ENCODE measurements around the gene PCDHA9.
"Not testable (repeated sequence)": the region's sequence is repeated elsewhere in the genome, so short reads cannot be mapped to it uniquely, and the experiment has no call there.

The PCDHA9 gene, protein sequence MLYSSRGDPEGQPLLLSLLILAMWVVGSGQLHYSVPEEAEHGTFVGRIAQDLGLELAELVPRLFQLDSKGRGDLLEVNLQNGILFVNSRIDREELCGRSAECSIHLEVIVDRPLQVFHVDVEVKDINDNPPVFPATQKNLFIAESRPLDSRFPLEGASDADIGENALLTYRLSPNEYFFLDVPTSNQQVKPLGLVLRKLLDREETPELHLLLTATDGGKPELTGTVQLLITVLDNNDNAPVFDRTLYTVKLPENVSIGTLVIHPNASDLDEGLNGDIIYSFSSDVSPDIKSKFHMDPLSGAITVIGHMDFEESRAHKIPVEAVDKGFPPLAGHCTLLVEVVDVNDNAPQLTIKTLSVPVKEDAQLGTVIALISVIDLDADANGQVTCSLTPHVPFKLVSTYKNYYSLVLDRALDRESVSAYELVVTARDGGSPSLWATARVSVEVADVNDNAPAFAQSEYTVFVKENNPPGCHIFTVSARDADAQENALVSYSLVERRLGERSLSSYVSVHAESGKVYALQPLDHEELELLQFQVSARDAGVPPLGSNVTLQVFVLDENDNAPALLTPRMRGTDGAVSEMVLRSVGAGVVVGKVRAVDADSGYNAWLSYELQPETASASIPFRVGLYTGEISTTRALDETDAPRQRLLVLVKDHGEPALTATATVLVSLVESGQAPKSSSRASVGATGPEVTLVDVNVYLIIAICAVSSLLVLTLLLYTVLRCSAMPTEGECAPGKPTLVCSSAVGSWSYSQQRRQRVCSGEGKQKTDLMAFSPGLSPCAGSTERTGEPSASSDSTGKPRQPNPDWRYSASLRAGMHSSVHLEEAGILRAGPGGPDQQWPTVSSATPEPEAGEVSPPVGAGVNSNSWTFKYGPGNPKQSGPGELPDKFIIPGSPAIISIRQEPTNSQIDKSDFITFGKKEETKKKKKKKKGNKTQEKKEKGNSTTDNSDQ

DNA sequence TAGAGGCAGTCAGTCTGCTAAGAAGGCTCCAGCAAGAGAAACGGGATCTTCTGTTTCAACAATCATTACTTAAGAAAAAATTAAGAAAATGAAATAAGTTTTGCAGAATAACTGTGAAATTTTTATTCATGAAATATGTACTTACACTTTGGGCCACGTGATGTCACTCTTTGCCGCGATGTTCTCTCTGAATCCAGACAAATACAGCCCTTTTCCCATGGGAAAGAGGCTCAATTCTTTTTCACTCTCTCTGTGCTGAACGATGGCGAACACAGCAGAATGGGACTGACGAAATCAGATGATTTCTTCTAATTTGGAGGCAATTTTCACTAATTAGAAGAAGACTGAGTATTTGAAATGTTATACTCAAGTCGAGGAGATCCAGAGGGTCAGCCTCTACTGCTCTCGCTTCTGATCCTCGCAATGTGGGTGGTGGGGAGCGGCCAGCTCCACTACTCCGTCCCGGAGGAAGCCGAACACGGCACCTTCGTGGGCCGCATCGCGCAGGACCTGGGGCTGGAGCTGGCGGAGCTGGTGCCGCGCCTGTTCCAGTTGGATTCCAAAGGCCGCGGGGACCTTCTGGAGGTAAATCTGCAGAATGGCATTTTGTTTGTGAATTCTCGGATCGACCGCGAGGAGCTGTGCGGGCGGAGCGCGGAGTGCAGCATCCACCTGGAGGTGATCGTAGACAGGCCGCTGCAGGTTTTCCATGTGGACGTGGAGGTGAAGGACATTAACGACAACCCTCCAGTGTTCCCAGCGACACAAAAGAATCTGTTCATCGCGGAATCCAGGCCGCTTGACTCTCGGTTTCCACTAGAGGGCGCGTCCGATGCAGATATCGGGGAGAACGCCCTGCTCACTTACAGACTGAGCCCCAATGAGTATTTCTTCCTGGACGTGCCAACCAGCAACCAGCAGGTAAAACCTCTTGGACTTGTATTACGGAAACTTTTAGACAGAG lies at the start of gene PCDHA9:
Gene PCDHA9, plus strand, starts transcription at position 244 of the 964 bp plus-strand sequence. Its CDS starts 114 bp downstream, at position 358.
- DNase-seq = not testable (repeated sequence)

DNA sequence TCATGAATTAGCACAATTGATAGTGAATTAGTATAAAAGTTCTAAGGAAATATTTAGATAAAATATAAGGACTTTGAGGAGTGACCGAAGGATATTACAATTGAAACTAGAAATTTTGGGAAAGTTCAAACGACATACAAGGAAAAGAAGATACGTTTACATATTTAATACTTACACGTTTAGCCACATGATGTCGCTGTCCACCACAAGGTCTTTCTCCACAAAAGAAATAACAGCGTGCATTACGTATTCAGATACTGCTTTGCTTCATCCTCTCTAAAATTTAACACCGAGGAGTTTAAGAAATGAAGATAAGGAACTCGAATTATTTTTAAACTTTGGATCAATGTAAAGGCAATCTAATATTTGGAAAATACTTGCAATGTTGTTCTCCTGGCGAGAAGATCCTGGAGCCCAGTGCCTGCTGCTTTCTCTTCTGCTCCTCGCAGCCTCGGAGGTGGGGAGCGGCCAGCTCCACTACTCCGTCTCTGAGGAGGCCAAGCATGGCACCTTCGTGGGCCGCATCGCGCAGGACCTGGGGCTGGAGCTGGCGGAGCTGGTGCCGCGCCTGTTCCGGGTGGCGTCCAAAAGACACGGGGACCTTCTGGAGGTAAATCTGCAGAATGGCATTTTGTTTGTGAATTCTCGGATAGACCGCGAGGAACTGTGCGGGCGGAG lies 47.2 kb upstream of the PCDHA9 start, which contains the start of gene PCDHA3:
Gene PCDHA3, plus strand, starts transcription at position 242 of the 678 bp plus-strand sequence.
- DNase-seq = no peak

DNA sequence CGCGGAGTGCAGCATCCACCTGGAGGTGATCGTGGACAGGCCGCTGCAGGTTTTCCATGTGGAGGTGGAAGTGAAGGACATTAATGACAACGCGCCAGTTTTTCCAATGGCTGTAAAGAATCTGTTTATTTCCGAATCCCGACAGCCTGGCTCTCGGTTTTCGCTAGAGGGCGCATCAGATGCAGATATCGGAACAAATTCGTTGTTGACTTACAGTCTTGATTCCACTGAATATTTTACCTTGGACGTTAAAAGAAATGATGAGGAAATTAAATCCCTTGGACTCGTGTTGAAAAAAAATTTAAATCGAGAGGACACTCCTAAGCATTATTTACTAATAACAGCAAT lies 46.7 kb upstream of the PCDHA9 start:
- DNase-seq = no peak

DNA sequence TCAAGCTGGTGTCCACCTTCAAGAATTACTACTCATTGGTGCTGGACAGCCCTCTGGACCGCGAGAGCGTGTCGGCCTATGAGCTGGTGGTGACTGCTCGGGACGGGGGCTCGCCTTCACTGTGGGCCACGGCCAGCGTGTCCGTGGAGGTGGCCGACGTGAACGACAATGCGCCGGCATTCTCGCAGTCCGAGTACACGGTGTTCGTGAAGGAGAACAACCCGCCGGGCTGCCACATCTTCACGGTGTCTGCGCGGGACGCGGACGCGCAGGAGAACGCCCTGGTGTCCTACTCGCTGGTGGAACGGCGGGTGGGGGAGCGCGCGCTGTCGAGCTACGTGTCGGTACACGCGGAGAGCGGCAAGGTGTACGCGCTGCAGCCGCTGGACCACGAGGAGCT lies 45.8 kb upstream of the PCDHA9 start:
- DNase-seq = not testable (repeated sequence)

DNA sequence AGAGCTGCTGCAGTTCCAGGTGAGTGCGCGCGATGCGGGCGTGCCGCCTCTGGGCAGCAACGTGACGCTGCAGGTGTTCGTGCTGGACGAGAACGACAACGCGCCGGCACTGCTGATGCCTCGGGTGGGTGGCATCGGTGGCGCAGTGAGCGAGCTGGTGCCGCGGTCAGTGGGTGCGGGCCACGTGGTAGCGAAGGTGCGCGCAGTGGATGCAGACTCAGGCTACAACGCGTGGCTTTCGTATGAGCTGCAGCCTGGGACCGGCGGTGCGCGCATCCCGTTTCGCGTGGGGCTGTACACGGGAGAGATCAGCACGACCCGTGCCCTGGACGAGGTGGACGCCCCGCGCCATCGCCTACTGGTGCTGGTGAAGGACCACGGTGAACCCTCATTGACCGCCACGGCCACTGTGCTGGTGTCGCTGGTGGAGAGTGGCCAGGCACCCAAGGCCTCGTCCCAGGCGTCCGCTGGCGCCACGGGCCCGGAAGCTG lies 45.4 kb upstream of the PCDHA9 start:
- DNase-seq = no peak

DNA sequence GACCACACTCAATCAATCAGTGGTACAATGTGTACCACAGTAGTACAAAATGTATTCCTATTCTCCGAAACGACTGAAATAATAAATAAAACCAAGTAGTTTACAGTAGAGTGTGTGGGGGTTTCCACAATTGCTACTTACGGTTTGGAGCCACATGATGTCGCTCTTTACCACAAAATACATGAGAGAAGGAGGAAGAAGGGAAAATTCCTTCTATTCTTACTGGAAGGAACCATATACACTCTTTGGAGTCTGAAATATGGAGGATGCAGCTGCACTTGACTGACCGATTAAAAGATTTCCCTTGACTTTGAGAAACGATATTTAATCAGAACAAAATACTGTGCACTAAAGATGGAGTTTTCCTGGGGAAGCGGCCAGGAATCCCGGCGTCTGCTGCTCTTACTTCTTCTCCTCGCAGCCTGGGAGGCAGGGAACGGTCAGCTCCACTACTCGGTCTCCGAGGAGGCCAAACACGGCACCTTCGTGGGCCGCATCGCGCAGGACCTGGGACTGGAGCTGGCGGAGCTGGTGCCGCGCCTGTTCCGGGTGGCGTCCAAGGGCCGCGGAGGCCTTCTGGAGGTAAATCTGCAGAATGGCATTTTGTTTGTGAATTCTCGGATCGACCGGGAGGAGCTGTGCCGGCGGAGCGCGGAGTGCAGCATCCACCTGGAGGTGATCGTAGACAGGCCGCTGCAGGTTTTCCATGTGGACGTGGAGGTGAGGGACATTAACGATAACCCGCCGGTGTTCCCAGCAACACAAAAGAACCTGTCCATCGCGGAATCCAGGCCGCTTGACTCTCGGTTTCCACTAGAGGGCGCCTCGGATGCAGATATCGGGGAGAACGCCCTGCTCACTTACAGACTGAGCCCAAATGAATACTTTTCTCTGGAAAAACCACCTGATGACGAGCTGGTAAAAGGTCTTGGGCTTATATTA lies 41.1 kb upstream of the PCDHA9 start, which contains the start of gene PCDHA4:
Gene PCDHA4, plus strand, starts transcription at position 235 of the 942 bp plus-strand sequence.
- peak in 1 of 2 donors; percentile 13 for DNase-seq

- DNase-seq = not testable (repeated sequence)
Observed at GRCh38 chr5:140808241-140808888, 39.8 kb upstream of the PCDHA9 start.

GRCh38 chr5:140808889-140809291 lies 39.3 kb upstream of the PCDHA9 start:
- no peak for DNase-seq

- DNase-seq = peak in 1 of 2 donors; percentile 27
Observed at GRCh38 chr5:140821375-140822280, 26.6 kb upstream of the PCDHA9 start, which contains the start of gene PCDHA5. TSS of gene PCDHA5 (plus strand) at chr5:140821613.

DNA sequence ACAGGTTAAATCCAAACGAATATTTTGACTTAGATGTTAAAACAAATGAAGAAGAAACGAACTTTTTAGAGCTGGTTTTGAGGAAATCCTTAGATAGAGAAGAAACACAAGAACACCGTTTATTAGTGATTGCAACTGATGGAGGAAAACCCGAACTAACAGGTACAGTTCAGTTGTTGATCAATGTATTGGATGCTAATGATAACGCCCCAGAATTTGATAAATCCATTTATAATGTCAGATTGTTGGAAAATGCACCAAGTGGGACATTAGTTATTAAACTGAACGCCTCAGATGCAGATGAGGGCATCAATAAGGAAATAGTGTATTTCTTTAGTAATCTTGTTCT lies 25.9 kb upstream of the PCDHA9 start:
- DNase-seq = no peak

DNA sequence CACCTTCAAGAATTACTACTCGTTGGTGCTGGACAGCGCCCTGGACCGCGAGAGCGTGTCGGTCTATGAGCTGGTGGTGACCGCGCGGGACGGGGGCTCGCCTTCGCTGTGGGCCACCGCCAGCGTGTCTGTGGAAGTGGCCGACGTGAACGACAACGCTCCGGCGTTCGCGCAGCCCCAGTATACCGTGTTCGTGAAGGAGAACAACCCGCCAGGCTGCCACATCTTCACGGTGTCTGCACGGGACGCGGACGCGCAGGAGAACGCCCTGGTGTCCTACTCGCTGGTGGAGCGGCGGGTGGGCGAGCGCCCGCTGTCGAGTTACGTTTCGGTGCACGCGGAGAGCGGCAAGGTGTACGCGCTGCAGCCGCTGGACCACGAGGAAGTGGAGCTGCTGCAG lies 25.2 kb upstream of the PCDHA9 start:
- DNase-seq = not testable (repeated sequence)

GRCh38 chr5:140823475-140823874 lies 24.7 kb upstream of the PCDHA9 start:
- DNase-seq = no peak

GRCh38 chr5:140827704-140828361 lies 20.3 kb upstream of the PCDHA9 start, which contains the start of gene PCDHA6:
TSS of gene PCDHA6 (plus strand) at chr5:140827960. CDS start at chr5:140828092, 132 bp downstream.
- DNase-seq = no peak

DNA sequence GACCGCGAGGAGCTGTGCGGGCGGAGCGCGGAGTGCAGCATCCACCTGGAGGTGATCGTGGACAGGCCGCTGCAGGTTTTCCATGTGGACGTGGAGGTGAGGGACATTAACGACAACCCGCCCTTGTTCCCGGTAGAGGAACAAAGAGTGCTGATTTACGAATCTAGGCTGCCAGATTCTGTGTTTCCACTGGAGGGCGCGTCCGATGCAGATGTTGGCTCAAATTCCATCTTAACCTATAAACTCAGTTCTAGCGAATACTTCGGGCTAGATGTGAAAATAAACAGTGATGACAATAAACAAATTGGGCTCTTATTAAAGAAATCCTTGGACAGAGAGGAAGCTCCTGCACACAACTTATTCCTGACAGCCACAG lies 19.8 kb upstream of the PCDHA9 start:
- no peak for DNase-seq

DNA sequence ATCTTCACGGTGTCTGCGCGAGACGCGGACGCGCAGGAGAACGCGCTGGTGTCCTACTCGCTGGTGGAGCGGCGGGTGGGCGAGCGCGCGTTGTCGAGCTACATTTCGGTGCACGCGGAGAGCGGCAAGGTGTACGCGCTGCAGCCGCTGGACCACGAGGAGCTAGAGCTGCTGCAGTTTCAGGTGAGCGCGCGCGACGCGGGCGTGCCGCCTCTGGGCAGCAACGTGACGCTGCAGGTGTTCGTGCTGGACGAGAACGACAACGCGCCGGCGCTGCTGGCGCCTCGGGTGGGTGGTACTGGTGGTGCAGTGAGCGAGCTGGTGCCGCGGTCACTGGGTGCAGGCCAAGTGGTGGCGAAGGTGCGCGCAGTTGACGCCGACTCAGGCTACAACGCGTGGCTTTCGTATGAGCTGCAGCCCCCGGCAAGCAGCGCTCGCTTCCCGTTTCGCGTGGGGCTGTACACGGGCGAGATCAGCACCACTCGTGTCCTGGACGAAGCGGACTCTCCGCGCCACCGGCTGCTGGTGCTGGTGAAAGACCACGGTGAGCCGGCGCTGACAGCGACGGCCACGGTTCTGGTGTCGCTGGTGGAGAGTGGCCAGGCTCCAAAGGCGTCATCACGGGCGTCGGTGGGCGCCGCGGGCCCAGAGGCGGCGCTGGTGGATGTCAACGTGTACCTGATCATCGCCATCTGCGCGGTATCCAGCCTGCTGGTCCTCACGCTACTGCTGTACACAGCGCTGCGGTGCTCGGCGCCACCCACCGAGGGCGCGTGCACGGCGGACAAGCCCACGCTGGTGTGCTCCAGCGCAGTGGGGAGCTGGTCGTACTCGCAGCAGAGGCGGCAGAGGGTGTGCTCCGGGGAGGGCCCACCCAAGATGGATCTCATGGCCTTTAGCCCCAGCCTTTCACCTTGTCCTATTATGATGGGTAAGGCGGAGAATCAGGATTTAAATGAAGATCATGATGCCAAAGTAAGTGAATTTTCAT lies 18.4 kb upstream of the PCDHA9 start:
- DNase-seq = not testable (repeated sequence)

GRCh38 chr5:140833993-140834392 lies 14.2 kb upstream of the PCDHA9 start, which contains the start of gene PCDHA7:
TSS of gene PCDHA7 (plus strand) at chr5:140834269. CDS start at chr5:140834384, 115 bp downstream.
- DNase-seq = no peak
